GM18861 (cell line): ENCODE data around the gene OTUB2.

Experiments used
- ATAC-seq: cut with Tn5 transposase; IDR thresholded peaks from one replicate; pipeline ENCODE4 v1.9.1; 2021; ENCODE audit not compliant: unreplicated experiment

Gene OTUB2

DNA sequence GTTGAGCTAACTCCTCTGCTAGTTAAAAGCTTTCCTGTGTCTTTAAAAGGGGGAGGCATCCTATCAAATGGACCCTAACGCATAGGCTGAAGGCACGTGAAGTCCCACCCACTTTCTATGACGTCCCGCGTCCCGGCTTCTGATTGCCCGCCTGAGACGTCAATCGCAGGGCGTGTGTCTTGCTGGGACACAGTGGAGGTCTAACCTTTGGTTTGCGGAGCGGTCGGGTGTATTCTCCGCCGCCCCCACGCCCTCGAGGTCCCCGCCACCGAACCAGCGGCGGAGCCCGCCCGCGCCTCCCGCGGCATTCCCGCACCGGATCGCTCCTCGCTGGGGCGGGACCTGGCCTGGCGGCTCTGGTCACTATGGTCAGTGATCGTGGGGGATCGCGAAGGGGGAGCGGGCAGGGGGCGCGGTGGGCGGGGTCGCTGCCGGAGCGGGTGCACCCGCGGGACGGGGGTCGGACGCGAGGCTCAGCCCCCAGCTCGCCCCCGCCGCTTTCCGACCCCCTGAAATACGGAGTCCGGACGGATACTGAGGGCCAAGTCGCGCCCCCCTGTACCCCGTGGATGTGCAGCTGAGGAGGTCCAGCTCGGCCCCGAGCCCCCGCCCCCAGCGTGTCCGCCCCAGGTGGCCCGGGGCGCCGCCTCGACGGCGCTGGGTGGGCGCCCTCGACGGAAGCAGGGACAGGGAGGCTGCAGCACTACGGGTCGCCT is at the start of gene OTUB2:
Gene OTUB2, plus strand, starts transcription at position 168 of the 716 bp plus-strand sequence. Its CDS starts 198 bp downstream, at position 366.
- ATAC-seq = peak; percentile 100

GRCh38 chr14:93976477-93977057 is 49.6 kb upstream of the OTUB2 start, which contains the start of gene ASB2:
Gene ASB2, minus strand, starts transcription at chr14:93976570. Its CDS starts 12,031 bp downstream, at chr14:93964539.
- ATAC-seq = peak; percentile 3

- no peak for ATAC-seq
Measured at GRCh38 chr14:93977171-93977570, 49.0 kb upstream of the OTUB2 start.

DNA sequence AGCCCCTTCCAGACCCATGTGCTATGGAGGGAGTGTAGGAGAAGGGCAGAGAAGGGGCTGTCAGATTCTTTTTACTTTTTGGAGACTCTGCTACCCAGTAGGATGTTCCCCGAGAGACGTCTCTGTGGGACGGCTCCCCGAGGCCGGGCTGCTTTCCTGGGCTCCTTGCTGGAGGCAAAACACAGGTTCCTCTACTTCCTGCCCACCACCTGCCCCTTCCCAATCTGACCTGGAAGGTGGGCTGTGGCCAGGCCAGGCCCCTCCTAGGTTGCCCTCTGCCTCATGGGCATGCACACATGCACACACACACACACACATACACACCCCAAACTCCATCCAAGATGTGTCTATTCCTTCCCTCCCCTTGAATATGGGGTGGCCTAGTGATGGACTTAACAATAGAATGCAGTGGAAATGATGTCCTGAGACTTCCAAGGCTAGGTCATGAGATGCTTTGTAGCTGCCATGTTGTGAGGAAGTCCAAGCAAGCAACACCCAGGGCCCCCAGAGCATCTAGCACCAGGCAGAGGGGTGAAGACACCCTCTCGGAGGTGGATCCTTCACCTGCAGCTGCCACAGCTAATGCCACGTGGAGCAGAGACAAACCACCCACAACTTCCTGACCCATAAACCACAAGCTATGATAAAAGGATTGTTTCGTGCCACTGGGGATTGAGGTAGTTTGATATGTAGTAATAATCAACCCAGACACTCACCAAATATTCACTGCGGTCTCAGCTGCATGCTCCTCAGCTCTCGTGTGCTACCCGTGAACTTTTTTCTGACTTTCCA is 48.2 kb upstream of the OTUB2 start:
- ATAC-seq = peak; percentile 63

DNA sequence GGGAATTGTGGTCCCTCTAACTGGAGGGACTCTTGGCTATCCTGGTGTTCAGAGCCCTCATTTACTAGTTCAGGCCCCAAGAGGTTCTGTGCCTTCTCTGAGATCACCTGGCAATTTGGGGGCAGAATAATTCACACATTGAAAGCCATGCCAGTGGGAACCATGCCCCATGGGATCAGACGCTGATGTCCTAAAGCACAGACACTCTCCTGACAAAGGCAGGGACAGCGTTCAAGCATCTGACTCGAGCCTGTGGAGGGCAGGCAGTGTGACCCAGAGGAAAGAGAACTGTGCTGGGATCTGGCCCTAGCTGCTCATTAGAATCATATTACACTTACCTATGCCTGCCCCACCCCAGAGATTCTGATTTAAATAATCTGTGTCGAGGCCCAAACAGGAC is 47.4 kb upstream of the OTUB2 start:
- no peak for ATAC-seq

GRCh38 chr14:93980456-93981201 is 45.5 kb upstream of the OTUB2 start:
- ATAC-seq = no peak

DNA sequence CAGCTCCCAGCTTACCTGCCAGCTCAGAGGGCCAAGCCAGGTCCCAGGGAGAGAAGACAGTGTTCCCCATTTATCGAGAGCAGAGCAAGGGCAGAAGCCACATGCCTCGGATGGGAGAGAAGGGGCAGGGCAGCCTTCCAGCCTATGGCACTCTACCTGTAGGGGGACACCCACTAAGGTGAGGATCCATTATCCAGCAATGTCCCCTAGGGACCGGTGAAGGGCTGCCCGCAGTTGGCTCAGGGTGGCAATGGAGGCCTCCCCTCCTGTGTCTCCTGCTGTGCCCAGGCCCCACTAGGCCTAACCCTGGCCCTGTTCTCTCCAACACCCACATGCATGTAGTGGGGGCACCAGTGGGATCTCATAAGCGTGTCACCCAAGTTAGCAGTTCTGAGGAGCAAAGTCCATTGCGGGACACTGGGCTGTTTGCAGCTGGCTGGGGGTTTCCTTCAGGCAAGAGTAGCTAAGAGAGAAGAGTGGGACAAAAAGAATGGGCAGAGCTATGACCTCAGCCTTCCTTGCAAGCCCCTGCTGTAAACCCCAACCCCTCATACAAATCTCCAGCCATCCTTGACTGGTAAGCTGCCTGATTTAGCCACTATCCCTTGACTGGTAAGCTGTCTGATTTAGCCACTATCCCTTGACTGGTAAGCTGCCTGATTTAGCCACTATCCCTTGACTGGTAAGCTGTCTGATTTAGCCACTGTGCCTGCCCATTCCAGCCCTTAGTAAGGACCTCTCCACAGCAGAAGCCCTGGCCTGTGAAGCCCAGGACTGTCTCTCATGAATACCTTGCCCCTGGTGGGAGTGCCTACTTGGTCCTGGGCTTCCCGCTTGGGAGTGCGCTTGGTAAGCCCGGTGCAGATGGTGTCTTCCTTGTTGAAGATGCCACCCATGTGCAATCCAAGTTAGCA is 44.6 kb upstream of the OTUB2 start:
- no peak for ATAC-seq

DNA sequence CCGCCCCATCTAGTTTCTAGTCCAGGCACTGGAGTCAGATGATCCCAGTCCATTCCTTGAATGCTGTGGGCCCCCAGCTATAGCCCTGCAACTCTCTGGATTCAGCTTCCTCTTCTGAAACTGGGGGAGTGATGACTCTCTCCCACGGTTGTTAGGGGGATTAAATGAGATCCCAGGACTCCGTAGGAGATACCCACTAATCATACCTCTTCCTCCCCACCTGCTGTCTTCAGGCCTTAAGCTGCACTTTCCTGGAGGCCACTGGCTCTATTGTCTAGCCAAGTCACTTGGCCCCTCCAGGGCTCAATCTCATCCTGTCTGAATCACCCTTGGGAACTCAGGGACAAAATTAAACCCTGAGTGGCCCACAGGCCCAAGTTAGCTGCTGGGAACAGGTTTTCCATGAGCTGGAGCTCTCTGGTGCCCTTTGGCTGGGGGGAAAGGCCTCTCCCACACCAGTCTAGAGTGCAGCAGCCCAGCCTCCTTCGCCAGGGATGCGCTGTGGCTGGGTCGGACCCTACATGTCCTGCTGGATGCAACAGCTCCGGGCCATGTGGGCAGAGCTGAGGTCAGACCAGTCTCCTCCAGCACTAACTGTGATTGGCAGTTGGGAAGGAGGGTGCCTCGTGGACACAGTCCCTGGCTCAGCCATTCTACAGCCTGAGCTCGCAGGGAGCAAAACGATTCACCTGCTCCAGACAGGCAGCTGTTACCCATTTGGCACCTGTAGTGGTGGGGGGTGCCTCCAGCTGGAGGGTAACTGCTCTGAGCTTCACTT is 43.7 kb upstream of the OTUB2 start:
- ATAC-seq = no peak

- no peak for ATAC-seq
Measured at GRCh38 chr14:93984070-93984469, 42.1 kb upstream of the OTUB2 start.

DNA sequence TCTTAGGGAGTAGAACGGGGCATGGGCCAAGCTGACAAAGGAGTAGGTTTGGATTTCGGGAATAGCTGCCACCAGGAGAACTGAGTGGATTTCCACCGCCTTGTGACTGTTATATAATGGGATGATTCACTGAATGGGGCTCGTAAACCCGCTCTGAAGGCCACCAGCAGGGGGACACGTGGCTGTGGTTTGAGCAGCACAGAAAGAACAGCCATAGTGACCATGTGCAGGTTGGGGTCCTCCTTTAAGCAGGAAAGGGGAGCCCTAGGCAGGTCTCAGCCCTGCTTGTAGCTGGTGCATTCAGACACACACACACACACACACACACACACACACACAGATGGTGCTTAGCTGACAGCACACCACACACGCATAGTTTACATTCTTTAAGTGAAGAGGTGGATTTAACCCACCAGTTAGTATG is 41.1 kb upstream of the OTUB2 start:
- no peak for ATAC-seq

DNA sequence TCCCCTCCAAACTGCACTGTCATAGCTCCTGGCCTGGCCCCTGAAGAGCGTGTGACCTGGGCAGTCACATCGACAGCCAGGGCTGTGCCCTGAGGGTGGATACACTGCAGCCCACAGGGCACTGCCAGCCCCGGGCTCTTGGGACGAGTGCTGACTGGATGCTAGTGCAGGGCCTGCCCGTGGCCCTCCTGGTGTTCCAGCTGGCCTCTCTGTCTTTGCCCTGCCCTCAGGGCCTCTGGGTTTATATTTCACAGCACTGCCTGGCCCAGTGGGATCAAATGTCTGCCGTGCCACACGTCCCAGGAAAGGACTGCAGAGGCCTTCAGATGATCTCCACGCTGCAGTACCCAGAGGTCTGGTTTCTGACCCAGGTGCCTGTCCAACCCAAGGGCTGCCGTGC is 39.2 kb upstream of the OTUB2 start:
- no peak for ATAC-seq

- ATAC-seq = no peak
Measured at GRCh38 chr14:93987376-93987775, 38.8 kb upstream of the OTUB2 start.

- no peak for ATAC-seq
Measured at GRCh38 chr14:93987815-93988476, 38.2 kb upstream of the OTUB2 start.

DNA sequence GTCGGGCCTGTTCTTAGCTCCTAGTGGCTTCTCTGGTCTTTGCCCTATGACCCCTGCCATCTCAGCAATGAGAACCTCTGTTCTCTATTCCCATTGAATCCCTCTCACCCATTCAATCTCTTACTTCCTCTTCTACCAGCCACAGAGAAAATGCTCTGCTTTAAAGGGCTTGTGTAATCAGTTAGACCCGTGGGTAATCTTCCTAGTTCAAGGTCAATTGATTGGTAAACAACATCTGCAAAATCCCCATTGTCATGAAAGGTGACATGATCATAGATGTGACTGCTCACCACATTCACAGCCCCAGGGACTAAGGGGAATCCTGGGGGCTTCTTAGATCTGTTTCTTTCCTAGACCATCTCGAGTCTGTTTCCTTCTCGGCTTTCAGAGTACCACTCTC is 36.2 kb upstream of the OTUB2 start:
- no peak for ATAC-seq

GRCh38 chr14:93991212-93991611 is 34.9 kb upstream of the OTUB2 start:
- no peak for ATAC-seq

- no peak for ATAC-seq
Measured at GRCh38 chr14:93991649-93992048, 34.5 kb upstream of the OTUB2 start.

DNA sequence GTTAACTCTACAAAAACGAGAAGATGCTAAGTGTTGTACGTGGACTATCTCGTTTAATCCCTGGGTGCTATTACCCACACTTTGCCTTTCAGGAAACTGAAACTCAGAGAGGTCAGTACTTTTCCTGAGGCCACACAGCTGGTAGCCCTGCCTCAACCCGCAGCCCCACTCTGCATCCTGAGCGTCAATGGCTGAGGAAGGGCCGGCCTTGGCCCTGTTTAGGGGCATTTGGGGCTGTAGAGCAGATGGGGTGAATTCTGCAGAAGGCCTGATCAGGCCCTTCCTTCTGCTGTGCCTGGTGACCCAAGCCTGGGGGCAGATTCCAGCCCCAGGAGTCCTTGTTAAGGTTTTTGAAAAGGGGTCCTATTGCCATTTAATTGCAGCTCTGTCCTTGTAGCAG is 32.8 kb upstream of the OTUB2 start:
- ATAC-seq = no peak

GRCh38 chr14:93994919-93995682 is 31.0 kb upstream of the OTUB2 start:
- ATAC-seq = no peak
